ENCODE data around the gene RUBCNL. TPM values are rescaled to one million over a fixed set of nuclear protein-coding genes. Genes with fewer than 3 reads are reported as not detected.

RUBCNL gene
- total RNA-seq, 2 donors from 2014 or later: 0.13 to 5.8 TPM

DNA sequence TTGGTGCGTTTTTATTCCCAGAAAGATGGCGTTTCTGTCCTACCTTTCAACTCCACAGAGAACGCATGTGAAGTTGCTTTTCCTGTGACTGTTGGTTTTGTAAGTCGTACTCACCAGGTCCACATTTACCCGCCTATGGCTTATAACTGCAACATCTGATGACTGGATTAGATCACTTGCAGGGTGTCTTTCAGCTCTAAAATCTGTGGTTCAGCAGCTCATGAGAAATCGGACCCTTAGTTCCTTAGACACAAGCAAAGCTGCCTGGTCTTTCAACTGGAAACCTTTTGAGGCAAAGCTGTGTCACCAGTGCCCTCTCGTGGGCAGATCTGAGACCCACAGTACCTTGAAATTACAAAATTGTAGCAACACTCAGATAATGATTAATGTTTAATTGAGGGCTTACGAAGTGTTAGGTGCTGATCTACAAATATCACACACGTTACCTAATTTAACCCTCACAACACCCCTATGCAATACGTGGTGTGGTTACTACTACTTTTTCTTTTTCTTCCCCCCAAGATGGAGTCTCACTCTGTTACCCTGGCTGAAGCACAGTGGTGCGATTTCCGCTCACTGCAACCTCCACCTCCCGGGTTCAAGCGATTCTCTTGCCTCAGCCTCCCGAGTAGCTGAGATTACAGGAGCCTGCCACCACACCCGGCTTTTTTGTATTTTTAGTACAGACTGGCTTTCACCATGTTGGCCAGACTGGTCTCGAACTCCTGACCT, 65.4 kb downstream of the RUBCNL start:
- H3K4me3 Mint-ChIP-seq: peak overlapping the region; percentile 84
- ATAC-seq (peak; percentile 90), DNase-seq (peak; percentile 22 to 57 (median 35))

GRCh38 chr13:46320821-46321220, 66.2 kb downstream of the RUBCNL start:
- peaks cover 5% of the 10 kb centered on the region for H3K27me3 Mint-ChIP-seq

More for the DNA sequence above, 65.4 kb downstream of the RUBCNL start:
- H3K9me3 ChIP-seq (ENCODE audit: control insufficient read depth, low read length, poor library complexity, severe bottlenecking): no peaks in the 10 kb centered on the region
- Mint-ChIP-seq H3K4me1 (peaks cover 22% of the 10 kb centered on the region), H3K36me3 (ENCODE audit: low read depth) (no peaks in the 10 kb centered on the region), H3K27me3 (peaks cover 9% of the 10 kb centered on the region), H3K27ac (peak overlapping the region; percentile 89)

GRCh38 chr13:46320406-46320805, 66.6 kb downstream of the RUBCNL start:
- Mint-ChIP-seq H3K4me1 (peaks cover 23% of the 10 kb centered on the region), H3K27me3 (peaks cover 5% of the 10 kb centered on the region), H3K36me3 (ENCODE audit: low read depth) (peaks cover 2% of the 10 kb centered on the region), H3K27ac (peak overlapping the region; percentile 89), H3K4me3 (no peak overlapping the region)
- no peaks in the 10 kb centered on the region for H3K9me3 ChIP-seq (ENCODE audit: control insufficient read depth, low read length, poor library complexity, severe bottlenecking)
- ATAC-seq (no peak), DNase-seq (no peak)

More at GRCh38 chr13:46320821-46321220, 66.2 kb downstream of the RUBCNL start:
- H3K4me1 Mint-ChIP-seq: peaks cover 22% of the 10 kb centered on the region
- DNase-seq: no peak
- ATAC-seq: no peak
- no peak overlapping the region for H3K4me3 Mint-ChIP-seq
- H3K36me3 Mint-ChIP-seq (ENCODE audit: low read depth): no peaks in the 10 kb centered on the region
- peak overlapping the region; percentile 89 for H3K27ac Mint-ChIP-seq
- H3K9me3 ChIP-seq (ENCODE audit: control insufficient read depth, low read length, poor library complexity, severe bottlenecking): no peaks in the 10 kb centered on the region

DNA sequence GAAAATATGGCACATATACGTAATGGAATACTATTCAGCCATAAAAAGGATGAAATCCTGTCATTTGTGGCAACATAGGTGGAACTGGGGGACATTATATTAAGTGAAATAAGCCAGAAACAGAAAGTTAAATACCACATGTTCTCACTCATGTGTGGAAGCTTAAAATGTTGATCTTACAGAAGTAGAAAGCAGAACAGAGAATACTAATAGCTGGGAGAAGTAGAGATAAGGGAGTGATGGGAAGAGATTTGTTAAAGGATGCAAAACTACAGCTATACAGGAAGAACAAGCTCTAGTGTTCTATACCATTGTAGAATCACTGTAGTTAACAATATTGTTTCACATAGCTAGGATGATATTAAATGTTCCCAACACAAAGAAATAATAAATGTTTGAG, 68.1 kb downstream of the RUBCNL start:
- Mint-ChIP-seq H3K4me1 (peaks cover 23% of the 10 kb centered on the region), H3K27ac (peak overlapping the region; percentile 46), H3K4me3 (no peak overlapping the region), H3K27me3 (peaks cover 1% of the 10 kb centered on the region), H3K36me3 (ENCODE audit: low read depth) (peaks cover 6% of the 10 kb centered on the region)
- H3K9me3 ChIP-seq (ENCODE audit: control insufficient read depth, low read length, poor library complexity, severe bottlenecking): no peaks in the 10 kb centered on the region
- no peak for DNase-seq
- no peak for ATAC-seq

DNA sequence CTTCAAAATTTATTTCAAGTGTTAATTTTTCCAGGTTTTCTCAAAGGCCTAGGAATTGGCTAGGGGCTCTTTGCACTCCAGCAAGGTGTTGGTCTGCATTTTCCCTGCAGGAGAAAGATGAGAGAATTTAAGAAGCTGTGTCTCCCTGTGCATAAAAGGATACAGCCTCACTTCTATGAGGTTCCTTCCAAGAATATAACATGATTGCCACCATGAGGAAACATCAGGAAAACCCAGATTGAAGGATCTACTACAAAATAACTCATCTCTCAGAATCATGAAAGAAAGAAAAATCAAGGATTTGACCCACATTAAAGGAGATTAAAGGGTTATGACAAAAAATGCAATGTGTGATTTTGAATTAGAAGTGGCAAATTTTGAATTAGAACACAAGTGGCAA, 69.9 kb downstream of the RUBCNL start:
- Mint-ChIP-seq H3K27me3 (no peaks in the 10 kb centered on the region), H3K4me3 (no peak overlapping the region), H3K36me3 (ENCODE audit: low read depth) (peaks cover 6% of the 10 kb centered on the region), H3K27ac (no peak overlapping the region), H3K4me1 (peaks cover 26% of the 10 kb centered on the region)
- DNase-seq (no peak), ATAC-seq (no peak)
- H3K9me3 ChIP-seq (ENCODE audit: control insufficient read depth, low read length, poor library complexity, severe bottlenecking): no peaks in the 10 kb centered on the region

DNA sequence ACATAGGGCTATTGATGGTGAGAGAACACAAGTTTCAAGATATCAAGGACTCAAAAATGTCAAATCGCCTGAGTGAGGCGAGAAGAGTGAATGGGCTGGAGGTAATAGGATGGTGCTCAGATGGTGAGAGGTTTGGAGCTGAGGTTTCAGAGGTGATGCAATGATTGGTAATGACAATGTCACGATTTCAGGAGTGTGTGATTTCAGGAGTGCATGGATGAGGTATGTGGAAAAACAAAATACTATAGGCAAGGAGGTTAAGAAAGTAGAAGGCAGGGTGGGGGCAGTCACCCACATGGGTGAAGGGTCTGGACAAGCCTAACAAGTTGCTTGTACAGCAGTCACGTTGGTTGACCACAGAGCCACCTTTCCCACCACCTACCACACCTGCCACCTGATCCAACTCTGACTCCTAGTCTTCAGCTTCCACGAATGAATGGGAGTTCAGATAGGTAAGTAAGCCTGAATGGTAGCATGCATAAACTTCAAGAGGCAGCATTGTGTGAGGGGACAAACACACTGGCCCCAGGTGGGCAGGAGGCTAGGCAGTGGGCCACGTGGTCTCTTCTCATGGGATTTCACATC, 71.5 kb downstream of the RUBCNL start:
- Mint-ChIP-seq H3K4me1 (peaks cover 13% of the 10 kb centered on the region), H3K27me3 (no peaks in the 10 kb centered on the region), H3K4me3 (no peak overlapping the region), H3K27ac (no peak overlapping the region), H3K36me3 (ENCODE audit: low read depth) (peaks cover 6% of the 10 kb centered on the region)
- no peak for DNase-seq
- ATAC-seq: no peak
- H3K9me3 ChIP-seq (ENCODE audit: control insufficient read depth, low read length, poor library complexity, severe bottlenecking): no peaks in the 10 kb centered on the region

GRCh38 chr13:46315036-46315435, 72.0 kb downstream of the RUBCNL start:
- Mint-ChIP-seq H3K27ac (no peak overlapping the region), H3K4me3 (no peak overlapping the region), H3K27me3 (no peaks in the 10 kb centered on the region), H3K4me1 (peaks cover 9% of the 10 kb centered on the region), H3K36me3 (ENCODE audit: low read depth) (peaks cover 6% of the 10 kb centered on the region)
- no peaks in the 10 kb centered on the region for H3K9me3 ChIP-seq (ENCODE audit: control insufficient read depth, low read length, poor library complexity, severe bottlenecking)
- ATAC-seq (no peak), DNase-seq (no peak)

GRCh38 chr13:46314587-46314986, 72.5 kb downstream of the RUBCNL start:
- H3K27me3 Mint-ChIP-seq: no peaks in the 10 kb centered on the region
- no peak overlapping the region for H3K4me3 Mint-ChIP-seq
- no peak overlapping the region for H3K27ac Mint-ChIP-seq
- ATAC-seq: no peak
- no peaks in the 10 kb centered on the region for H3K9me3 ChIP-seq (ENCODE audit: control insufficient read depth, low read length, poor library complexity, severe bottlenecking)
- peaks cover 9% of the 10 kb centered on the region for H3K4me1 Mint-ChIP-seq
- H3K36me3 Mint-ChIP-seq (ENCODE audit: low read depth): peaks cover 6% of the 10 kb centered on the region
- no peak for DNase-seq

GRCh38 chr13:46313432-46314257, 73.4 kb downstream of the RUBCNL start:
- Mint-ChIP-seq H3K4me3 (no peak overlapping the region), H3K27me3 (no peaks in the 10 kb centered on the region), H3K36me3 (ENCODE audit: low read depth) (peaks cover 8% of the 10 kb centered on the region), H3K27ac (no peak overlapping the region), H3K4me1 (peaks cover 5% of the 10 kb centered on the region)
- ATAC-seq: no peak
- DNase-seq: no peak
- H3K9me3 ChIP-seq (ENCODE audit: control insufficient read depth, low read length, poor library complexity, severe bottlenecking): no peaks in the 10 kb centered on the region

GRCh38 chr13:46313024-46313423, 74.0 kb downstream of the RUBCNL start:
- no peak overlapping the region for H3K27ac Mint-ChIP-seq
- no peaks in the 10 kb centered on the region for H3K9me3 ChIP-seq (ENCODE audit: control insufficient read depth, low read length, poor library complexity, severe bottlenecking)
- DNase-seq (no peak), ATAC-seq (no peak)
- H3K4me3 Mint-ChIP-seq: no peak overlapping the region
- H3K27me3 Mint-ChIP-seq: no peaks in the 10 kb centered on the region
- H3K36me3 Mint-ChIP-seq (ENCODE audit: low read depth): peaks cover 8% of the 10 kb centered on the region
- peaks cover 5% of the 10 kb centered on the region for H3K4me1 Mint-ChIP-seq

GRCh38 chr13:46311217-46311616, 75.8 kb downstream of the RUBCNL start:
- Mint-ChIP-seq H3K4me3 (no peak overlapping the region), H3K36me3 (ENCODE audit: low read depth) (peaks cover 8% of the 10 kb centered on the region), H3K4me1 (peaks cover 5% of the 10 kb centered on the region), H3K27me3 (no peaks in the 10 kb centered on the region), H3K27ac (no peak overlapping the region)
- no peak for ATAC-seq
- no peaks in the 10 kb centered on the region for H3K9me3 ChIP-seq (ENCODE audit: control insufficient read depth, low read length, poor library complexity, severe bottlenecking)
- no peak for DNase-seq

- ATAC-seq (no peak), DNase-seq (no peak)
- peaks cover 4% of the 10 kb centered on the region for H3K36me3 Mint-ChIP-seq (ENCODE audit: low read depth)
- H3K27ac Mint-ChIP-seq: no peak overlapping the region
- no peaks in the 10 kb centered on the region for H3K27me3 Mint-ChIP-seq
- peaks cover 3% of the 10 kb centered on the region for H3K4me1 Mint-ChIP-seq
- H3K4me3 Mint-ChIP-seq: no peak overlapping the region
- no peaks in the 10 kb centered on the region for H3K9me3 ChIP-seq (ENCODE audit: control insufficient read depth, low read length, poor library complexity, severe bottlenecking)
These were observed 77.0 kb downstream of the RUBCNL start for GRCh38 chr13:46310066-46310465.

GRCh38 chr13:46307554-46307953, 79.5 kb downstream of the RUBCNL start:
- no peak overlapping the region for H3K27ac Mint-ChIP-seq
- no peak for DNase-seq
- no peaks in the 10 kb centered on the region for H3K27me3 Mint-ChIP-seq
- H3K4me3 Mint-ChIP-seq: no peak overlapping the region
- H3K9me3 ChIP-seq (ENCODE audit: control insufficient read depth, low read length, poor library complexity, severe bottlenecking): no peaks in the 10 kb centered on the region
- peaks cover 4% of the 10 kb centered on the region for H3K36me3 Mint-ChIP-seq (ENCODE audit: low read depth)
- peaks cover 7% of the 10 kb centered on the region for H3K4me1 Mint-ChIP-seq
- no peak for ATAC-seq

All from T-helper 17 cell (primary cell).